ENCODE measurements around the gene KIAA0040.

KIAA0040 gene

GRCh38 chr1:175204330-175204729 lies 11.8 kb upstream of the KIAA0040 start:
- no peak overlapping the region for H3K27ac ChIP-seq

GRCh38 chr1:175203570-175204068 lies 11.0 kb upstream of the KIAA0040 start:
- no peak overlapping the region for H3K4me3 ChIP-seq
- no peak overlapping the region for H3K27ac ChIP-seq

More at GRCh38 chr1:175204330-175204729, 11.8 kb upstream of the KIAA0040 start:
- no peak overlapping the region for H3K4me3 ChIP-seq

GRCh38 chr1:175200678-175201521 lies 8.3 kb upstream of the KIAA0040 start:
- Histone ChIP-seq H3K4me3 (no peak overlapping the region), H3K27ac (peak overlapping the region in 10 of 21 experiments; percentile 3 to 84 (median 37))

- Histone ChIP-seq H3K4me3 (no peak overlapping the region), H3K27ac (no peak overlapping the region)
Measured at GRCh38 chr1:175198332-175198731, 5.8 kb upstream of the KIAA0040 start.

- peak overlapping the region in 12 of 21 experiments; percentile 25 to 73 (median 54) for H3K27ac ChIP-seq
- H3K4me3 ChIP-seq, result no peak overlapping the region
Measured at GRCh38 chr1:175197531-175197930, 5.0 kb upstream of the KIAA0040 start.

GRCh38 chr1:175195798-175196197 lies 3.2 kb upstream of the KIAA0040 start:
- no peak overlapping the region for H3K4me3 ChIP-seq
- H3K27ac ChIP-seq, result peak overlapping the region in 1 of 21 experiments; percentile 34

GRCh38 chr1:175195281-175195680 lies 2.7 kb upstream of the KIAA0040 start:
- H3K27ac ChIP-seq, result peak overlapping the region in 2 of 21 experiments; percentile 13 to 94
- no peak overlapping the region for H3K4me3 ChIP-seq

GRCh38 chr1:175193527-175193910 lies 943 bp upstream of the KIAA0040 start:
- H3K4me3 ChIP-seq, result peak overlapping the region in 2 of 7 experiments; percentile 64 to 74
- peak overlapping the region in 19 of 21 experiments; percentile 3 to 94 (median 83) for H3K27ac ChIP-seq

GRCh38 chr1:175192111-175192629 lies 406 bp downstream of the KIAA0040 start:
- H3K27ac ChIP-seq, result peak overlapping the region; percentile 55 to 94 (median 83)
- H3K4me3 ChIP-seq, result peak overlapping the region; percentile 44 to 74 (median 64)

GRCh38 chr1:175191659-175192058 lies 917 bp downstream of the KIAA0040 start:
- H3K27ac ChIP-seq, result peak overlapping the region in 20 of 21 experiments; percentile 75 to 94 (median 84)
- H3K4me3 ChIP-seq, result peak overlapping the region; percentile 44 to 74 (median 64)

GRCh38 chr1:175188936-175189335 lies 3.6 kb downstream of the KIAA0040 start:
- peak overlapping the region in 16 of 21 experiments; percentile 17 to 94 (median 54) for H3K27ac ChIP-seq
- peak overlapping the region in 1 of 7 experiments; percentile 68 for H3K4me3 ChIP-seq

GRCh38 chr1:175186433-175187160 lies 6.0 kb downstream of the KIAA0040 start:
- peak overlapping the region in 2 of 21 experiments; percentile 2 to 8 for H3K27ac ChIP-seq
- H3K4me3 ChIP-seq, result no peak overlapping the region

- Histone ChIP-seq H3K27ac (no peak overlapping the region), H3K4me3 (no peak overlapping the region)
Measured at GRCh38 chr1:175185903-175186302, 6.7 kb downstream of the KIAA0040 start.

GRCh38 chr1:175183586-175183985 lies 9.0 kb downstream of the KIAA0040 start:
- H3K4me3 ChIP-seq, result no peak overlapping the region
- H3K27ac ChIP-seq, result peak overlapping the region in 1 of 21 experiments; percentile 11

- Histone ChIP-seq H3K27ac (no peak overlapping the region), H3K4me3 (no peak overlapping the region)
Measured at GRCh38 chr1:175182201-175182746, 10.3 kb downstream of the KIAA0040 start.

GRCh38 chr1:175179837-175180590 lies 12.6 kb downstream of the KIAA0040 start:
- Histone ChIP-seq H3K4me3 (no peak overlapping the region), H3K27ac (peak overlapping the region in 1 of 21 experiments; percentile 9)

GRCh38 chr1:175178456-175178855 lies 14.1 kb downstream of the KIAA0040 start:
- Histone ChIP-seq H3K27ac (no peak overlapping the region), H3K4me3 (no peak overlapping the region)

GRCh38 chr1:175178056-175178455 lies 14.5 kb downstream of the KIAA0040 start:
- Histone ChIP-seq H3K4me3 (no peak overlapping the region), H3K27ac (no peak overlapping the region)

GRCh38 chr1:175176246-175176645 lies 16.3 kb downstream of the KIAA0040 start:
- no peak overlapping the region for H3K4me3 ChIP-seq
- H3K27ac ChIP-seq, result no peak overlapping the region

Measured in skin epidermis (tissue), 12 donors.